H1 (cell line): ENCODE results near the gene RNF39.

Source experiments
- BACH1 ChIP-seq: IDR thresholded peaks from 2 replicates; pipeline ENCODE4 v1.6.1; 2012; ENCODE audit warnings: low read length, improper control_type of control experiment
- JUN ChIP-seq: IDR thresholded peaks from 2 replicates; pipeline ENCODE4 v1.6.1; 2011; ENCODE audit warnings: low read depth, mild to moderate bottlenecking, improper control_type of control experiment, low read length
- KDM1A ChIP-seq: fragments of 200-600, 300-600 bp; sonication (generic); IDR thresholded peaks from 2 replicates; pipeline ENCODE4 v1.7.1; 2016; ENCODE audit warnings: mild to moderate bottlenecking, low read length, borderline replicate concordance
- NANOG ChIP-seq: IDR thresholded peaks from 2 replicates; pipeline ENCODE4 v1.6.1; 2011; ENCODE audit warnings: low read length, low read depth, mild to moderate bottlenecking, inconsistent platforms; ENCODE audit not compliant: insufficient read depth, poor library complexity, severe bottlenecking
- POLR2A ChIP-seq, 2 experiments: IDR thresholded peaks; 1 replicate in 1 of 2; 2 replicates in 1 of 2; pipeline ENCODE4 v1.6.1; 2011; ENCODE audit warnings: low read depth in 2 of 2, low read length in 2 of 2, mild to moderate bottlenecking in 2 of 2; ENCODE audit errors: control extremely low read depth in 1 of 2
- RAD21 ChIP-seq, 2 experiments: IDR thresholded peaks in 1 of 2; conservative IDR thresholded peaks in 1 of 2; 2 replicates each; pipeline ENCODE4 v1.6.1; 2011; ENCODE audit warnings: low read depth in 2 of 2, low read length in 2 of 2, improper control_type of control experiment in 1 of 2, inconsistent platforms in 1 of 2, mild to moderate bottlenecking in 1 of 2, moderate library complexity in 1 of 2
- SIRT6 ChIP-seq: IDR thresholded peaks from one replicate; pipeline ENCODE4 v1.7.1; 2012; ENCODE audit warnings: low read length, inconsistent platforms
- SP2 ChIP-seq: IDR thresholded peaks from 2 replicates; pipeline ENCODE4 v1.6.1; 2012; ENCODE audit warnings: mild to moderate bottlenecking, low read length, inconsistent platforms
- YY1 ChIP-seq: IDR thresholded peaks from 2 replicates; pipeline ENCODE4 v1.6.1; 2011; ENCODE audit warnings: low read depth, mild to moderate bottlenecking, low read length
- TF ChIP-seq, protein P1 (sequence below), 3 experiments: IDR thresholded peaks; 1 replicate in 2 of 3; 2 replicates in 1 of 3; pipeline versions ENCODE4 v1.5.1 to v1.6.1; 2011; ENCODE audit warnings: low read length in 3 of 3, mild to moderate bottlenecking in 3 of 3, inconsistent platforms in 2 of 3, low read depth in 1 of 3, moderate library complexity in 1 of 3; ENCODE audit not compliant: insufficient read depth in 1 of 3; ENCODE audit errors: control extremely low read depth in 1 of 3

DNA sequence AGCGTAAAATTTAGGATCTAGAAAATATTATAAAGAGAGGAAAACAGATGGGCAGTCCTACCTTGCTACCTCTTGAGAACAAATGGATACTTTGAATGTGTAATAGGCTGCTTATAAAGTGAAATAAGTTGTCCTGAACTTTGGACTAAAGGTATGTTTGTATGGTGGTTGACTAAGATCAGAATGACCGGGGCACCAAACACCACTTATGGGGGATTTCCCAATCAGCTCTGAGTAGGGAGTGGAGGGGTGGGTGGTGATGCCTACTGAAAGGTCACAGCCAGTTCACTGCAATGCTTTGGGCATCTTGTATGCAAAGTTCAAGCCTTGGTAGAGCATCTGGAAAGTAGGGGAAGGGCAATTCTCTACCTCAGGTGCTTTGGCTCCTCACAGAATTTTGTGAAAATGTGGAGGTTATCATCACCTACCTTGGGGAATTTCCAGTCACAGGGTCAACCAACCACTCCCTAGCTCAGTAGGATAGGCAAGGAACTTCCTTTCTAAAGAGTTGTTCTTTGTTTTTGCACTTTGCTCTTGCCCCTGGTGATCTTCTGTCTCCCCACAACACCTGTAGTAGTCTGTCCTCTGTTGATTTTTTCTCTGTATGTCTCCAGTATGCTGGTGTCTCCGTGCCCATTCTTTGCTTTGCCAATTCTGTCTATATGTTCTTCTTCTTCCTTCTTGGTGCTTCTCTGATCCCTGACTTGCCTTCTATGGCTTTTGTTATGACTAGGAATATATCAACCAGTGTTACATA is 37.6 kb upstream of the RNF39 start, which contains the start of gene TRIM31:
- TF ChIP-seq POLR2A (IDR thresholded peaks at IDR 0.05; ENCODE audit: control extremely low read depth in 1 of 2, low read depth in 2 of 2, low read length in 2 of 2) (no peak), NANOG (no peak), RAD21 (IDR thresholded peaks at IDR 0.05 in 1 of 2, conservative IDR thresholded peaks at IDR 0.05 in 1 of 2; ENCODE audit: low read depth in 2 of 2, low read length in 2 of 2) (no peak), SP2 (no peak), SIRT6 (no peak), BACH1 (no peak), YY1 (no peak), KDM1A (no peak), JUN (no peak)
- TF ChIP-seq, protein P1, sequence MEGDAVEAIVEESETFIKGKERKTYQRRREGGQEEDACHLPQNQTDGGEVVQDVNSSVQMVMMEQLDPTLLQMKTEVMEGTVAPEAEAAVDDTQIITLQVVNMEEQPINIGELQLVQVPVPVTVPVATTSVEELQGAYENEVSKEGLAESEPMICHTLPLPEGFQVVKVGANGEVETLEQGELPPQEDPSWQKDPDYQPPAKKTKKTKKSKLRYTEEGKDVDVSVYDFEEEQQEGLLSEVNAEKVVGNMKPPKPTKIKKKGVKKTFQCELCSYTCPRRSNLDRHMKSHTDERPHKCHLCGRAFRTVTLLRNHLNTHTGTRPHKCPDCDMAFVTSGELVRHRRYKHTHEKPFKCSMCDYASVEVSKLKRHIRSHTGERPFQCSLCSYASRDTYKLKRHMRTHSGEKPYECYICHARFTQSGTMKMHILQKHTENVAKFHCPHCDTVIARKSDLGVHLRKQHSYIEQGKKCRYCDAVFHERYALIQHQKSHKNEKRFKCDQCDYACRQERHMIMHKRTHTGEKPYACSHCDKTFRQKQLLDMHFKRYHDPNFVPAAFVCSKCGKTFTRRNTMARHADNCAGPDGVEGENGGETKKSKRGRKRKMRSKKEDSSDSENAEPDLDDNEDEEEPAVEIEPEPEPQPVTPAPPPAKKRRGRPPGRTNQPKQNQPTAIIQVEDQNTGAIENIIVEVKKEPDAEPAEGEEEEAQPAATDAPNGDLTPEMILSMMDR (IDR thresholded peaks at IDR 0.05; ENCODE audit: control extremely low read depth in 1 of 3, insufficient read depth in 1 of 3, low read depth in 1 of 3, low read length in 3 of 3), result no peak
